Measurements from ENCODE around the gene RCAN2.

Gene RCAN2

DNA sequence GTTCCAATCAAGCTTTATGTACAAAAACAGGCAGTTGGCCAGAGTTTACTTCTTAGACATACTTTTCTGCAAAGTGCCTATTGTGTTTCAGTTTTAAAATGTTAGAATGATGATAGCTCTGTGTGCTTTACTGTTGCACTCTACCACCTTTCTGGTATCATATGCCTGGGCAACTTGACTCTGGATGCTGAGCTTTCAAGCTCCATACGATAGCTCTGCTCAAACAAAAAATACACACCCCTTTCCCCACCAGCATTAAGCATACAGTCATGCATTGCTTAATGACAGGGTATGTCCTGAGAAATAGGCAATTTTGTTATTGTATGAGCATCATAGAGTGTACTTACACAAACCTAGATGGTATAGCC, 123.1 kb downstream of the RCAN2 start:
- no CpG with 5 or more reads among the region's 1 CpG for WGBS (ENCODE audit: extremely low coverage, insufficient coverage, low lambda C conversion rate)

DNA sequence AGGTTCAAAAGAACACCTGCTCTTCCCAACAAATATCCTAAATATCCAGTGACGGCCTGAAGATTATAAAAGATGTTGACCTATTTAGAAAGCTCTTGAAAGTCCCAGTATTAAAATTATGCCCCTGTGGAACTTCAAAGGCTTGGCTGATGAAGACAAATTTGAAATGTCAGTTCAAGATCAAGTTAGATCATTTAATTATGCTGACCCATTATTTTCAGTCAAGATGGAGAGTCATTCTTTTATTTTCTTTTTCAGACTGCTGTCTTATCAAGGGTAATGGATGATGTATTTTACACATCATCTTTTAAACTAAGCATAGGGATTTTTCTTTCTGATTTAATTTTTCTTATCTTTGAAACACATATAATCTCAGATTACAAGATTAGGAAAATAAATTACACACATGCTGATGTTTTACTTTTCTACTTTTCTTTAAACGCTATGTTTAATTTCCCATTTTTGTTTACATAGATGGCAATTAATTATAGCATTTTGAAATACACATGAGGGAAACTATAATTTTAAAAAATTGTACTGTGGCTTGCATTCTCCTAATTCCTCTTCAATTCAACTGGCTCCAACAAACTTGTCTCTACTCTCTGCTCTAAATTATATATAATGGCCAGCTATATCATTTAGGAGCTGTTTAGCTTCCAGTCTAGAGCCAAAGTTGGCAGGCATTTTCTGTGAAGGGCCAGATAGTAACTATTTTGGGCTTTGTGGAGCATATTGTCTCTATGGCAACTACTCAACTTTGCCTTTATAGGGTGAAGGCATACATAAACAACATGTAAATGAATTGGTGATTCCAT, 123.7 kb downstream of the RCAN2 start:
- no peaks in the 10 kb centered on the region for H3K79me1 ChIP-seq (ENCODE audit: low read length)
- H3K79me2 ChIP-seq (ENCODE audit: control insufficient read depth, insufficient read depth, low read length): no peaks in the 10 kb centered on the region
- WGBS (ENCODE audit: extremely low coverage, insufficient coverage, low lambda C conversion rate): no CpG with 5 or more reads among the region's 2 CpGs
- H4K8ac ChIP-seq (ENCODE audit: low read depth, low read length): no peak overlapping the region
- no peaks in the 10 kb centered on the region for H3K36me3 ChIP-seq (ENCODE audit: control insufficient read depth, insufficient read depth, low read length)
- no peak overlapping the region for H3K56ac ChIP-seq (ENCODE audit: low read length)
- no peak for DNase-seq
- H3K4me3 ChIP-seq (ENCODE audit: low read length): no peak overlapping the region
- no peak overlapping the region for H2BK15ac ChIP-seq (replicated peaks; ENCODE audit: low read depth)
- no peak overlapping the region for H3K4me2 ChIP-seq (ENCODE audit: low read length)
- H3K4me1 ChIP-seq (ENCODE audit: control insufficient read depth, low read depth, low read length): no peaks in the 10 kb centered on the region
- H2AK5ac ChIP-seq (ENCODE audit: low read length): no peak overlapping the region
- no peak overlapping the region for H3K18ac ChIP-seq (ENCODE audit: low read length)
- no peak overlapping the region for H3K27ac ChIP-seq (ENCODE audit: low read depth, low read length)
- no peak overlapping the region for H2BK120ac ChIP-seq (ENCODE audit: low read depth, low read length)
- no peak overlapping the region for H2BK5ac ChIP-seq (ENCODE audit: low read length)
- H3K4ac ChIP-seq (ENCODE audit: low read depth, low read length): no peak overlapping the region
- H3K23ac ChIP-seq (ENCODE audit: low read length): no peak overlapping the region
- H4K5ac ChIP-seq (ENCODE audit: low read length): no peak overlapping the region
- H3K9ac ChIP-seq (ENCODE audit: low read length): no peak overlapping the region
- H3K27me3 ChIP-seq (ENCODE audit: insufficient read depth, low read length, poor library complexity): no peaks in the 10 kb centered on the region

More for the DNA sequence above, 123.1 kb downstream of the RCAN2 start:
- Histone ChIP-seq H3K36me3 (ENCODE audit: control insufficient read depth, insufficient read depth, low read length) (no peaks in the 10 kb centered on the region), H2BK15ac (replicated peaks; ENCODE audit: low read depth) (no peak overlapping the region), H3K18ac (ENCODE audit: low read length) (no peak overlapping the region), H3K56ac (ENCODE audit: low read length) (no peak overlapping the region), H2BK5ac (ENCODE audit: low read length) (no peak overlapping the region), H3K4me1 (ENCODE audit: control insufficient read depth, low read depth, low read length) (no peaks in the 10 kb centered on the region), H3K23ac (ENCODE audit: low read length) (no peak overlapping the region), H3K9ac (ENCODE audit: low read length) (no peak overlapping the region), H2AK5ac (ENCODE audit: low read length) (no peak overlapping the region), H3K4me2 (ENCODE audit: low read length) (no peak overlapping the region), H4K8ac (ENCODE audit: low read depth, low read length) (no peak overlapping the region), H4K5ac (ENCODE audit: low read length) (no peak overlapping the region), H3K27ac (ENCODE audit: low read depth, low read length) (no peak overlapping the region), H3K79me1 (ENCODE audit: low read length) (no peaks in the 10 kb centered on the region), H2BK120ac (ENCODE audit: low read depth, low read length) (no peak overlapping the region), H3K4ac (ENCODE audit: low read depth, low read length) (no peak overlapping the region), H3K4me3 (ENCODE audit: low read length) (no peak overlapping the region), H3K27me3 (ENCODE audit: insufficient read depth, low read length, poor library complexity) (no peaks in the 10 kb centered on the region), H3K79me2 (ENCODE audit: control insufficient read depth, insufficient read depth, low read length) (no peaks in the 10 kb centered on the region)
- DNase-seq: no peak

DNA sequence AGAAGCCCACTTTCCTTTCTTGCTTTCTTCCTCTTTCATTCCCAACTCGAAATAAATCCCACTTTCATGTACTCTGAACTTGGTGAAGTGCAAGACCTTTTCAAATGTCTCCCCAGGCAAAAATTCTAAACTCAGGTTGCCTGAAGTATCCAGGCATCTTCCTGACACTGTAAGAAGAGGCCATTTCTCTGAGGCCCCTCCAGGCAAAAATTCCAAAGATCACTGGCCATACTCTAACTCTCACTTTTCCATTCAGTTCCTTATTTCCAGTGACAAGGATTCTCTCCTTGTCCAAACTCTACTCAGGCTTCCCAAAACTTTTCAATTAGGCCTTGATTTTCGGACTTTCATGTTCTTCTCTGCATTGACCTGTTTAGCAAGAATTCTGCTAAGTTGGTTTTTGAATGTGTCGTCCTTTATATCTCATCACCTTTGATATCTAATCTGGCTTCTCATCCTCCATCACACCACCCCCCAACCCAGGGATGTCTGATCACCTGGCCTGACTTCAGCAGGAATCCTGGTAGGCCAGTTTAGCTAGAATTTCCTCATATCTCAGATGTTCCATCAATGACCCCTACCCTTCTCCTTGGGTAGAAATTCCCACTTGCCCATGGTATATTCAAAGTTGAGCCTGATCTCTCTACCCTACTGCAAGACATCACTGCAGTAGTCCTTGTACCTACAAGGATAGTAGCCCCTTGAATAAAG, 124.9 kb downstream of the RCAN2 start:
- H3K4me3 ChIP-seq (ENCODE audit: low read length): no peak overlapping the region
- H3K79me2 ChIP-seq (ENCODE audit: control insufficient read depth, insufficient read depth, low read length): no peaks in the 10 kb centered on the region
- no peak overlapping the region for H2BK15ac ChIP-seq (replicated peaks; ENCODE audit: low read depth)
- no peak overlapping the region for H4K8ac ChIP-seq (ENCODE audit: low read depth, low read length)
- no peak overlapping the region for H2BK120ac ChIP-seq (ENCODE audit: low read depth, low read length)
- no peak overlapping the region for H3K56ac ChIP-seq (ENCODE audit: low read length)
- no peak overlapping the region for H3K23ac ChIP-seq (ENCODE audit: low read length)
- H3K27ac ChIP-seq (ENCODE audit: low read depth, low read length): no peak overlapping the region
- no peaks in the 10 kb centered on the region for H3K36me3 ChIP-seq (ENCODE audit: control insufficient read depth, insufficient read depth, low read length)
- no peak overlapping the region for H2BK5ac ChIP-seq (ENCODE audit: low read length)
- no peak overlapping the region for H4K5ac ChIP-seq (ENCODE audit: low read length)
- DNase-seq: peak; percentile 6
- H3K18ac ChIP-seq (ENCODE audit: low read length): no peak overlapping the region
- no peaks in the 10 kb centered on the region for H3K79me1 ChIP-seq (ENCODE audit: low read length)
- H3K9ac ChIP-seq (ENCODE audit: low read length): no peak overlapping the region
- H3K27me3 ChIP-seq (ENCODE audit: insufficient read depth, low read length, poor library complexity): no peaks in the 10 kb centered on the region
- no peak overlapping the region for H2AK5ac ChIP-seq (ENCODE audit: low read length)
- no CpG with 5 or more reads among the region's 3 CpGs for WGBS (ENCODE audit: extremely low coverage, insufficient coverage, low lambda C conversion rate)
- H3K4me1 ChIP-seq (ENCODE audit: control insufficient read depth, low read depth, low read length): no peaks in the 10 kb centered on the region
- H3K4ac ChIP-seq (ENCODE audit: low read depth, low read length): no peak overlapping the region
- H3K4me2 ChIP-seq (ENCODE audit: low read length): no peak overlapping the region

DNA sequence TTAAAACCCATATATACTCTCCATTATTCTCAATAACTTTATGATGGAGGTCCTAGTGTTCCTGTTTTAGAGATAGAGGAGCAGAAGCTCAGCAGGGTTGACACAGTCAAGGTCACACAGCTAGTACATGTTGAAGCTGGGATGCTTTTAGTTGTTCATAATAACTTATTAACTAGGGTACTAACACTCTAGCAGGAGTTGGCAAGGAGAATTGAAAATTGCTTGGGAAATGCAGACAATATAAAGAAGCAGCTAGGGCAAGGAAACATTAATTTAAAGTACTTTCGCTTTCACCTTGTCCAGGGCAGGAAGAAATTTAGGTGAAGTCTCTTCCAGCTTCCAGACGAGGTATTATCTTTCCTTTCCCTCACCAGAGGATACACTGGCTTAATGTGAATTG, 133.7 kb downstream of the RCAN2 start:
- H3K56ac ChIP-seq (ENCODE audit: low read length): no peak overlapping the region
- no CpG with 5 or more reads among the region's 2 CpGs for WGBS (ENCODE audit: extremely low coverage, insufficient coverage, low lambda C conversion rate)

DNA sequence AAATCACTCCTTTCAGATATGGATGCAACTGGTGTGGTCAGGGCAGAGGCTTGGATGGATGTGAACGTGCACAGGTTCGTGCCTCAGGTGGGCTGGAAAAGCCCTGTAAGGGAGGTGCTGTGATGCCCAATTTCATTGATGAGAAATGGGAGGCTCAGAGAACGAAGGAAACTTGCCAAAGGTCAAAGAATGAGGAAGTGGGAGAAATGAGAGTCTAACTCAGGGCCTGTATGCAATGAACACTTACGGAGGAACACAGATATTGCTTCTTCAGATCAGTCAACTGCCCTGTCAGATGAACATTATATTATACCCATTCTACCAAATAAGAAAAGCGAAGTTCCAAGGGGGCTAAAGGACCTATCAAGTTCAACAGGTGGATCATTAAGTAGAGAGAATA, 134.7 kb downstream of the RCAN2 start:
- Histone ChIP-seq H3K9ac (ENCODE audit: low read length) (no peak overlapping the region), H3K27ac (ENCODE audit: low read depth, low read length) (no peak overlapping the region), H2BK15ac (replicated peaks; ENCODE audit: low read depth) (no peak overlapping the region), H3K36me3 (ENCODE audit: control insufficient read depth, insufficient read depth, low read length) (no peaks in the 10 kb centered on the region), H3K4me1 (ENCODE audit: control insufficient read depth, low read depth, low read length) (no peaks in the 10 kb centered on the region), H4K5ac (ENCODE audit: low read length) (no peak overlapping the region), H3K4ac (ENCODE audit: low read depth, low read length) (no peak overlapping the region), H3K79me1 (ENCODE audit: low read length) (no peaks in the 10 kb centered on the region), H3K79me2 (ENCODE audit: control insufficient read depth, insufficient read depth, low read length) (no peaks in the 10 kb centered on the region), H4K8ac (ENCODE audit: low read depth, low read length) (no peak overlapping the region), H3K23ac (ENCODE audit: low read length) (no peak overlapping the region), H2BK120ac (ENCODE audit: low read depth, low read length) (no peak overlapping the region), H3K4me3 (ENCODE audit: low read length) (no peak overlapping the region), H3K4me2 (ENCODE audit: low read length) (no peak overlapping the region), H3K18ac (ENCODE audit: low read length) (no peak overlapping the region), H2BK5ac (ENCODE audit: low read length) (no peak overlapping the region), H3K27me3 (ENCODE audit: insufficient read depth, low read length, poor library complexity) (no peaks in the 10 kb centered on the region), H2AK5ac (ENCODE audit: low read length) (no peak overlapping the region), H3K56ac (ENCODE audit: low read length) (no peak overlapping the region)
- no peak for DNase-seq
- no CpG with 5 or more reads among the region's 5 CpGs for WGBS (ENCODE audit: extremely low coverage, insufficient coverage, low lambda C conversion rate)

More for the DNA sequence above, 133.7 kb downstream of the RCAN2 start:
- H3K36me3 ChIP-seq (ENCODE audit: control insufficient read depth, insufficient read depth, low read length): no peaks in the 10 kb centered on the region
- H3K4ac ChIP-seq (ENCODE audit: low read depth, low read length): no peak overlapping the region
- H3K23ac ChIP-seq (ENCODE audit: low read length): no peak overlapping the region
- no peak overlapping the region for H3K4me2 ChIP-seq (ENCODE audit: low read length)
- H2BK5ac ChIP-seq (ENCODE audit: low read length): no peak overlapping the region
- H2AK5ac ChIP-seq (ENCODE audit: low read length): no peak overlapping the region
- H3K27ac ChIP-seq (ENCODE audit: low read depth, low read length): no peak overlapping the region
- H4K5ac ChIP-seq (ENCODE audit: low read length): no peak overlapping the region
- no peak for DNase-seq
- no peaks in the 10 kb centered on the region for H3K27me3 ChIP-seq (ENCODE audit: insufficient read depth, low read length, poor library complexity)
- no peak overlapping the region for H3K18ac ChIP-seq (ENCODE audit: low read length)
- H2BK15ac ChIP-seq (replicated peaks; ENCODE audit: low read depth): no peak overlapping the region
- no peaks in the 10 kb centered on the region for H3K4me1 ChIP-seq (ENCODE audit: control insufficient read depth, low read depth, low read length)
- H2BK120ac ChIP-seq (ENCODE audit: low read depth, low read length): no peak overlapping the region
- no peak overlapping the region for H4K8ac ChIP-seq (ENCODE audit: low read depth, low read length)
- no peak overlapping the region for H3K9ac ChIP-seq (ENCODE audit: low read length)
- H3K79me2 ChIP-seq (ENCODE audit: control insufficient read depth, insufficient read depth, low read length): no peaks in the 10 kb centered on the region
- H3K79me1 ChIP-seq (ENCODE audit: low read length): no peaks in the 10 kb centered on the region
- H3K4me3 ChIP-seq (ENCODE audit: low read length): no peak overlapping the region

Measured in mesendoderm (in vitro differentiated cells).